Measurements from ENCODE around the gene PRLR. TPM values are rescaled to one million over a fixed set of nuclear protein-coding genes. Genes with fewer than 3 reads are reported as not detected.

PRLR gene
- total RNA-seq, 1 experiment from 2014 or later = 0.96 TPM

DNA sequence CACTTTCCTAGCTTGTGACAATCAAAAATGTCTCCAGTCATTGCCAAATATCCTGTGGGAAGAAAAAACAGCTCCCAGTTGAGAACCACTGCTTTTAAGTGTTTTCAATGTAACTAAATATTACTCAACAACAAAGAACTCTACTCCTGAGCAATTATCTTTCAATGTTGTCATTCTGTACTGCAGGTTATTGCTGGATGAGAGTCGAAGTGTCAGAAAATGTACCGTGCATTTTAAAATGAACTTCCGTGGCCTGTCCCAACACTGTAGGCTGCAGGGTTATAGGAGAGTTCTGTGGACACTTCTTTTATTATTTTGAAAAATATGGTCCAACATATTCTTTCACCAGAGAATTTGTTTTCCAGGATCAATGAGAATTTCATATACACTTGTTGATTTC is 147.8 kb downstream of the PRLR start:
- no peak for DNase-seq (ENCODE audit: low read depth)

DNA sequence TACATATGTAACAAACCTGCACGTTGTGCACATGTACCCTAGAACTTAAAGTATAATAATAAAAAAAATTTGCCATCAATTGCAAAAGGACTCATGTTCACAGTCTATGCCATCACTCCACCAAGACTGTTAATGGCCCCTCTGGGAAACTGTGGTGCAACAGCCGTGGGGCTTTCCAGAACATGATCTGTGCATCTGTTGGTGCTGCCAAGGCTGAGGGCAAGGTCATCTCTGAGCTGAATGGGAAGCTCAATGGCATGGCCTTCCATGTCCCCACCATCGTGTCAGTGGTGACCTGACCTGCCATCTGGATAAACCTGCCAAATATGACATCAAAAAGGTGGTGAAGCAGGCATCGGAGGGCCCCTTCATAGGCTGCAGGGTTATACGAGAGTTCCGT is 149.2 kb downstream of the PRLR start:
- DNase-seq (ENCODE audit: low read depth) = no peak

DNA sequence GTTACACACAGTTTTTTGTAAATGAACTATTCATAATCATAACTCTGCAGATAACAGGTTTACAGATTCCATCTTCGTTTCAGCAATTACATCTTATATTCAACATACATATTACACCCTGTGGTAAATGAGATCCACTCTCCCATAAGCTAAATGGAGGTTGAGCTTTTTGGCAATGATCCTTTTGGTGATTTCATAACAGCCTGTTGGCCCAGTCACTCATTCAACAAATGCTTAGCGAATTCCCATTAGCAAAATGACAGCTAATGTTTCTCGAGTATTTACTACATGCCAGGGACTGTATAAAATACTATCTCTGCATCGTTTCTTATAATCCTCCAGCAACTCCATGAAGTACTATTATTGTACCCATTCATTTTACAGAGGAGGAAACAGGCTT is 157.1 kb downstream of the PRLR start:
- DNase-seq (ENCODE audit: low read depth) = no peak

DNA sequence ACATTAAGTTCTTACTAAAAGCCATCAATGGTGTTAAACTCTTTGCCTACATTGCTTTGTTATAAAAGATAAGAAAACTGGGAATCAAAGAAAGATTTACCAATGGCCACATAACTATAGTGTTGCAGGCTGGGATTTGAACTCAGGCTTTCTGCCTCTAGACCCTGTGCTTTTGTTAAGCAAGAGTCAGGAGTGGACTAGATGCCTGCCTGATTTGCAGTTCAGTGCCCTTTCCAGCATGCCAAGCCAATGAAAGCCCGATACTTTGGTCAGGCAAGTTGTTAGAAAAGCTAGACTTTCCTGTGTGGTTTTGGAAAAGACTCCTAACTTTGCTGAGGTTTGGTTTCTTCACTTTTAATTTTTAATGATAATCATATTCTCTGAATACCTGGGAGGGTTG is 161.1 kb downstream of the PRLR start:
- no peak for DNase-seq (ENCODE audit: low read depth)

DNA sequence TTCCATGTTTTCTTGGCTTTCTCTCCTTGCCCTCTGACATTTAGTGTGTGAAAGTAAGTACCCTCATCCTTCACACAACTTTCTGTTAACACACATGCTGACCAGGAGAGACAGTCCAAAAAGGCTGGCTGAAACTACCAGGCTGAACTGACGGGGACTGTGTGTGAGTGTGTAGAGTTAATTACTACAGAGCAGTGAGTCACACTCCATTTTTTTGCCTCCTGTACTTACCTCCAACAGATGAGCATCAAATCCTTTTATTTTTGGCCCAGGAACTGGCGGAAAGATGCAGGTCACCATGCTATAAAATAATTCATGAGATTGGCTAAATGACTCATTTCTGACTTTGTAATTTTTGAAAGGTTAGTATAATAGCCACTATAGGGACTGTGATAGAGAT is 162.3 kb downstream of the PRLR start:
- DNase-seq (ENCODE audit: low read depth) = peak; percentile 84

DNA sequence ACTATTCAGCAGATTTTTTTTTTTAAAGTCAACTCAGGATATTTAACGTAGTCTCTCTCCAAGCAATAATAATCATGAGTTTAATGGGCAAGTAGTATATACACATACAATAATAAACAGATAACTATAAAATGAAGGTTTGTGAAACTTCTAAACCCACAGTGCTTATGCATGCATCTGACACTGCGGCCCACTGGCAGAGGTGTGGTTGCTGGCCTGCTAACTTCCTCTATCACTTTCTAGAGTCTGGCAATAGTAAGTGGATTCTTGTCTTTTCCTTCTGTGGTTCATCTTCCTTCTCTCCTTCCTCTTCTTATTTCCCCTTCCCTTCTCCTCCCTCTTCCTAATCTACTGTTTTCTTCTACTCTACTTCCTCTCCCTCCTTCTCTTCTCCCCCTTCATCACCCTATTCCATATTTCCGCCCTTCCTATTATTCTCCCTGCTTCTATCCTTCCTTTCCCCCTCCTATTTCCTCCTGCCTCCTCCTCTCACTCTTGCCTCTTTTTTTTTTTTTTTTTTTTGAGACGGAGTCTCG is 164.0 kb downstream of the PRLR start:
- DNase-seq (ENCODE audit: low read depth) = no peak

DNA sequence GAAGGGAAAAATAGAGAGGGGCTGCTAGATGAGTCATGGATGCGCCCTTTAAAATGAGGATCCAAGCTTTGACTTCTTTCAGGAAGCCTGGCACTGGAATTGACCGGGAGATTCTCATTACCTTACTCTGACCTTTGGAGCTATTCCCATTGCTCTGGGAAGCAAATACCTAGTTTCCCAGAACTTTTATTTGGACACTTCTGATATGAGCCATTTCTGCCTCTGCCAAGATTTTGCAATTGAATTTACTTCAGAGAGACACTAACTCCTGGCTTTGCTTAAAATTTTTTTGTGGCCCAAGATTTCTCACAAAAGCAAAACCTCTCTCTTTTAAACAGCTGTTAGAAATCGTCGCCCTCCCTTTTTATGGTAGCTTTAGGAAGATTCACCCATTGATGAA is 166.9 kb downstream of the PRLR start:
- DNase-seq (ENCODE audit: low read depth) = no peak

DNA sequence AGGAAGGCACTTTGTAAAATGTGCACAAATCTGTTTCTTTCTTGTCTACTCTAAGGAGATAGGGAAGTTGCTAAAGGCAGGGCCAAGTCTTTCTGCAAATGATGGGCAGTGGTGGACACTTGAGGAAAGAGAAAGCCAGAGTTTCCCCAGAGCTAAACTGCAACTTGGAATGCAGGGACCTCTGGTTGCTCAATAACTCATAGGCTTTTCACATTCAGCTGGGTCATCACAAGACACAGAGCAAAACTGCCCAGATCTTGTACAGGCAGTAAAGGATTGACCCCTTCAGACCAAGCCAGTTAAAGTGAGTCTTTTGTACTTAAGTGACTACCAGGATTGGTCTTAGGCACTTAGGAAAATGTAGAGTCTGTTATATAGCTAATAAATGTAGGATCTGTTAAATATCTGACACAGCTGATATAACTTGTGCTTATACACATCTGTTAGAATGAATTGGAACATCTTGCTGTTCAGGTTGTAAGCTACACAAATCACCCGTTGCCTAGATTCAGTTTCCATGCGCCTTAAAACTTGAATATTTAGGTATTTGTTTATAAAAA is 169.0 kb downstream of the PRLR start:
- DNase-seq (ENCODE audit: low read depth) = no peak

DNA sequence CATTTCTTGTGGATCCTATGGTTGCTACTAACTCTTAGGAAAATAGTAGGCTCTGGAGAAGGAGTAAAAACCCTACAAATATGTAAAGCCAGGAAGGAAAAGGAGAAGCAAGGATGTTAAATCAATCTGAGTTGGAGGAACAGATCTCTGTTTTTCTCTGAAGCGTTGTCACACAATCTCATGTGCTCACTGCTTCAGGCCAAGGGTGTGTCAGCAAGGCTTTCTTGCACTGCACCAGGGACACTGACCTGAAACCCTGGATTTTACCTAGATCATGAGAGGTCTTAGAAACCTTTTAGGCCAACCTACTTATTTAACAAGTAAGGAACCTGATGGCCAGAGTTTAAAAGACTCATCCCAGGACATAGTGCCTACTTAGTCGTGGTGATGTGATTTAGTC is 170.1 kb downstream of the PRLR start:
- no peak for DNase-seq (ENCODE audit: low read depth)

DNA sequence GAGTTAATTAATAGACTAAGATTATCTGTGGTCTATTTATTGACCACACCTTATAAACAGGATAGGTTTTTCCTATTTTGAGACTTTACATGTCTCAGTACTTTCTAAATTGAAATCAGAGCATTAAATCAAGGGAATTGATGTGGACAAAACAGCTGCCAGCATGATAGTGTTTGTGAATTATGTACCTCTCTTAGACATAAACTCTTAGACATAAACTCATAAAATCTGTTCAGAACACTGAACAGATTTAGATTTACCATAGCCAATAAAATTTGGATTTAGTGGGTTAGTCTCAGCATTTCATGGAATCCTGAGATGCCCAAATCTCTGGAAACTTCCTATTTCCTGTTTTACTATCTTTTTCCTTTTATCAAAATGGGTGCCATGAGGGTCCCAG is 171.0 kb downstream of the PRLR start:
- no peak for DNase-seq (ENCODE audit: low read depth)

DNA sequence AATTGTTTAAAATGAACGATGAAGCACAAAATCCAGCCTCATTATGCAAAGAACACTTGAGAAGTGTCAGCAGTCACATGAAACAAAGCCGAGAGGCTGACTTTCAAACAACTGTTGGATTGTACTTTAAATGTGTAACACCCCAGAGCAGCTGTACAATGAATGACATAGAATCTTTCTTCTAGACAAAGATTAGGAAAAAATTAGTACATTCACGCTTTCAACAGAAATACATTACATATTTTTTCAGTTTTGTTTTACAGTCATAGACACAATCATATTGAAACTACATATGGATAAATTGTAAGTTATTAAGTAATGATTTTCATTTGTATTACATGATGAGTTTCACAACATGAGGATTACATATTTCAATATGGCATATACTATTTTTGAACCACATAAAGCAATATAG is 171.9 kb downstream of the PRLR start:
- no peak for DNase-seq (ENCODE audit: low read depth)

DNA sequence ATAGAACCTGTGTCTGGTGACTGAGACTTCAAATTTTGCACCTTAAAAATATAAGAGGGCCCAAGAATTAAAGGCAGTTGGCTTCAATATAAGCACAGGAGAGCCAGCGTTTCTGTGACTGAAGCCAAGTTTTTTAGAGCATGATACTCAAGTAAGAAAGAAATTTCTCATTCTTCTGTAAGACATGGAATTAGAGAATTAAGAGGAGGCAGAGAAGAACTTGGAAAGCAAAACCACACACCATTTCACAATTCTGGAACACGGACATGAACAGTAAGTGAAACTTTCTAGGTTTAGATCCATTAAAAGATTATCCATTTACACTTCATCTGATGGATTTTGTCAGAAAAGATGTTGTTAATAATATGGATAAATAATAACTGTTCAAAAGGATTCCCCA is 173.6 kb downstream of the PRLR start:
- no peak for DNase-seq (ENCODE audit: low read depth)

DNA sequence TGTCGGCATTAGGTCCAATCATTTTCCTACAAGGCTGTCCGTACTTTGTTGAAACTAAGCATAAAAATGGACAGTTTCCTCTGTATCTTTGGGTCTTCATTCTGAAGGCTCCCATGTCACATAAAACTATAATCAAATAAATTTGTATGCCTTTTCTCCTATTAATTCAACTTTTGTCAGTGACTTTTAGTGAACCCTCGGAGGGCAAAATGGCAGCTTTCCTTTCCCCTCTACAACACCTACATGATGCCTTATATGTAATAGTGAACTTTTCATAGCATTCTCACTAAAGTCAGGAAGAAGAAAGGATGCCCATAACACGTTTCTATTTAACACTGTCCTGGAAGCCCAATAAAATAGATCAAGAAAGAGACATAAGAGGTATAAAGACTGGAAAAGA is 177.4 kb downstream of the PRLR start:
- no peak for DNase-seq (ENCODE audit: low read depth)

DNA sequence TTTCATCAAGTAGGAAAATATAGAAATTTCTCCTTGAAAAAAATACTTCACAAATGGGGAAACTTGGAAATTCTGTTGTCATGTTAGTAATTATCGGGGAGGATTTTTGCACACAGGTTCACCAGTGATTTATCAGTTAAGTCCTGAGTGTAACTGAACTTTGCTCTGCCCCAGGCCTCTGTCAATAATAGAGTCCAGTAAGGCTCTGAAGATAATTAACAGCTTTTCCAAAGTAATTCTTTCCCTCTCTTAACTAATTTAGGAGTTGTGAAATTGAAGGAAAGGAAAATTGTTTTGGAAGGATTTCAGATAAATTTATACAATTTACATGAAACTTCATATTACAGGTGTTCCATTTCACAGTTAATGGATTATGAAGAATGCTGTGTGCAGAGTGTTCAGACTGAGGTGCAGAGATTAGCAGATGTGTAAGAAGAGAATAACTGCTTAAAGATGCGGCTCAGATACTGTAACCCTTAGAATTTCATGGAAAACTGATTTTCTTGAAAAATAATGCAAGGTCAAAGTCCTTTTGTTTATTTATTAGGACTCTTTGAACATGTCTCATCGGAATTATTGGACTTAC is 179.7 kb downstream of the PRLR start:
- DNase-seq (ENCODE audit: low read depth) = no peak

DNA sequence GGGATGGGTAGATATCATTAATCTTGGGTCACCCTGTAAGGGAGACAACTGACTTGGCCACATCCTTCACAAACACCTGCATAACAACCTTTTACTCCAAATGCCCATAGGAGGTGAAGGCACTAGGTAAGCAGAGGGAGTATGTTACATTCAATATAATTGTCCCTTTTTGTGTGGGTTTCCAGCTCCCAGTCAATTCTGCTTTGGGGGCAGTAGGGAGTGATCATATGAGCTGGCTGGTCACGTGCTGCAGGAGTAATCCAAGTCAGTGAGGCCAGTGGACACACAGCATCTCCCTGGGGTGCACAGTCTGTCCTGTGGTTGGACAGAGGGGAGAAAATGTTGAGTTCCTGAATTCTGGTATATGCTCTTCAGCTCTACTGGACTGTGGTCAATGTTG is 181.4 kb downstream of the PRLR start:
- DNase-seq (ENCODE audit: low read depth) = no peak

DNA sequence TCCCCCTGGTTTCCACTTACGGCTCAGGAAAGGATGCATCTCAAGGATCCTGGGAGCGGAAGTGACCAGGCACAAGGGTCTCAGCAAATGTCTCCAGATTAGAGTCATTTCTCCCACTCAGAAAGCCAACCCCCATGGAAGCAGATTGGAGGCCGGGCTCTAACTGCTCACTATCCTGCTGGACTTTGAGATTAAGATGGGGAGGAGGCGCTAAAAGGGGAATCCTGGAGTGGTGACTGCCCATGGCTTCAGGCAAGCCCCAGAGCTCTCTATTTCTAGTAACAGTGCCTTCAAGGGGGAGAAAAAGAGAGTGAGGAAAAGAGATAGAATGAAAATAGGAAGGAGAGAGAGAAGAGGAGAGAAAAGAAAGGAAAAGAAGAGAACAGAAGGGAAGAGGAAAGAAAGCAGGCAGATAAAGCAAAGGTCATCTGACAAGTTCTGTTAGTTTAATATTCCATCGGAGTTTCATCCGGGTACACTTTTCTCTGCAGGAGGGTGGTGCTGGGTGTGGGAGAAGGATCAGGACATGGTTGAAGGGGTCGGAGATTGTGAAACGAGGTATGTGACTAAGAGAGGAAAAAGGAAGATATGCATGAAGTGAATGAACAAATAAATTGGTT is 182.4 kb downstream of the PRLR start, which contains the start of gene AGXT2:
Gene AGXT2, minus strand, starts transcription at position 165 of the 620 bp plus-strand sequence. Its CDS starts 57 bp downstream, at position 108.
- DNase-seq (ENCODE audit: low read depth) = no peak

DNA sequence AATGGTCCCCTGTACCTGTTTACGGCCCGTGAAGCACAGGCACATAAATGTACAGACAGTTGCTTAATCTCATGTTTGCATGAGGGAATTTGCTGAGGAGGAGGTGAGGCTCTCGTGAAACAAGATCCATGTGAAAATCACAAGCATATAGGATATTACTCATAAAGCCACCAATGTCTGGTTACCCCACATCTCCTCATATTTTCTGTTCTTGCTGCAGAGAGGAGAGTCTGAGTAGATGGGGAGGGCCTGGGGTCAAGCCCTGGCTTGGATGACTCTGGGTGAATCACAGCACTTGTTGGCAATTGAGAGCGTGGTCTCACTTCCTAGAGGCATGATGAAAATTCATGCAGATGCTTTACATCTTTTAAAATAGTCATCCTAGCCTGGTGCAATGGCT is 183.5 kb downstream of the PRLR start:
- peak; percentile 90 for DNase-seq (ENCODE audit: low read depth)

DNA sequence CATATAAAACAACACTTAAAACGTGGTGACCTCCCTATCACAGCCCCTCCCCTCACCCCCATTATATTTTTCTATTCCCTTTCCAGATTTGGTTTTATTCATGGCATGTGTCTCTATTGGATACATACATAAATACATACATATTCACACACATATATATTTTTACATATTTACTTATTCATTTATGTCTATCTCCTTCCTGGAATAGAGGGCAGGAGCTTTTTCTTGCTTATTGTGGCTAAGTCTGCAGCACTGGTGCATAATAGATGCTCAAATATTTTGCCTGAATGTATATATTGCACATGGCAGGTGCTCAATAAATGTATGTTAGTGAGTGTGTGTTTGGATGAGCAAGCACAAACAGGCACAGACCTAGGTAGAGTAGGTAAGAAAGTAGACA is 185.0 kb downstream of the PRLR start:
- no peak for DNase-seq (ENCODE audit: low read depth)

DNA sequence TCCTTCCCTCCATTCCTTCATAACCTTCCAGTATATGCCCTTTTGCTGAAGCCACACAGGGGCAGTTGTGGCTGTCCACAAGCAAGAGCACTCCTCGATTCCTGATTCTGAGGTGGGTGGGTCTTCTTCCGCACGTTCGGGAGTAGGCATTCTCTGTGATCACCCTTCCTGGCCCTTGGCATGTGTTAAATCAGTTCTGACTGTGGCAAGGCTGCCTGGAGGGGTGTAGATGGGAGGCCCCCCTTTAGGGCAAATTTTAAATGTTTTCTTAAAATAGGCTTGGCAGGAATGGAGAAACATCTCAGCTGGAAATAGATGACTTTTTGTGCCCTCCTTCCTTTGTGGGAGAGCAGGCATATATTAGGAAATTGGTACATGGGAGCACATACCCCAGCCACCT is 185.6 kb downstream of the PRLR start:
- DNase-seq (ENCODE audit: low read depth) = no peak

DNA sequence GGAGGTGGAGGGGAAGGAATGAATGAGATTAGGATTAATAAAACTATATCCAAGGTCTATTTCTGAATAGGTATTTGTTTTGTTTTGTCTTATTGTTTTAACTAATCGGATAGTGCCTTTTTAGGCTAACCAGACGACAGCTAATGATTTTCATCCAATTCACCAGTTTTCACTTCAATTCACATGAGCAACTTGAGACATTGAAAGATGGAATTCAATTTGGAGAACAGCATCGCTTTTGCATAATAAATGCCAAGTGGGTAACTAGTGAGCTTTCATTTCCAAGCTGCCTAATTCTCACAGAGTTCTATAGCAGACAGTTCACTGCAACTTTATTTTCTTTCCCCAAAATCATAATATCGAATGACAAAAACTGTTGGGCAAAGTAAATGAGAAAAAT is 187.5 kb downstream of the PRLR start:
- no peak for DNase-seq (ENCODE audit: low read depth)

DNA sequence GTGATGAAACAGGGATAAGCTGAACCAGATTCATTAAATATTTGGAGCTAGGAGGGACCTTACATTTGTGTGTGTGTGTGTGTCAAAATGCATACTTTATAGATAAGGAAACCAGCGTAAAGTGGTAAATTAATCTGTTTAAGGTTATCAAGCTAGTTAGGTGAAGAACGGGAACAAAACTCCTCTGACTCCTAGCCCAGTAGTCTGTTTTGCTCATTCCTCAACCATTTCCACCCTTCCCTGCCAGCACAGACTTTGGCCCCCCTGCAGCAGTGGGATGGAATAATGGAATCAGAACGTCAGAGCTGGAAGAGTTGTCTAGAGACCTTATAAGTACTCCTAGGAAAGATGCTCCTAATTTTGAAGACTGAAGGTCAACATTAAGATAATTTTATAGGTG is 189.0 kb downstream of the PRLR start:
- no peak for DNase-seq (ENCODE audit: low read depth)

DNA sequence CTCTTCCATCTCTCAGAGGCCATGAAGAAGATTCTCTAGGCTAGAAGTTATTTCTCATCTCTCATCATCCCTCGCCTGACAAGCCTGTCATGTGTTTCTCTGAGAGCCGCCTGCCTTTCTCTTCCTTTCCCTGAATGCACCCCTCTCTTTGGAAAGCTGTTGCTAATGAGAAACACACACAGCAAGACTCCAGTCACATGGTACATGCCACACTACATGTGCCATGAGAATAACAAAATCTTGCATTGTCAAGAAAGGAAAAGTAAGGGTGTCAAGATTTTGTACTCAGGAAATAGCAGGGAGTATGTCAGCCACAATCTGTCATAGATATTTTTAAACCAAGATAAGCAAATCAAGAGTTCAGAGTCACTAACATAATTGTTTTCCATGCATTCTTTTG is 191.4 kb downstream of the PRLR start:
- DNase-seq (ENCODE audit: low read depth) = no peak

DNA sequence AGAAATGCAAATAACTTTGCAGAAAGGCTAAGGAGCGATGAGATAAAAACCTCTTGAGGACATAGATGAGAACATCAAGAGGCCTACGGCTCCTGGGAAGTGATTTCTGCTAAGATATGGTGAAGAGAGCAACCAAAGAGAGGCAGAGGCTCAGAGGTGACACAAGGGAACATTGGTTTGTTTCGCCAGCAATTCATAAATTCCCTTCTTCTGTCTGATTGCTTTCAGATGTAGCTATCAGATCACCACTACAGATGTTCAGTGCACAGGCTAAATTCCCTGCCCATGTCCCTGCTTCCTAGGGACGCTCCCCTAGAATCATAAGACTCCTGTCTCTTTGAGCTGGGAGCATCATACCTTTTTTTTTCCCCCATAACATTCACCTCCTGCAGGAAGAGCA is 193.8 kb downstream of the PRLR start:
- DNase-seq (ENCODE audit: low read depth) = no peak
